Tibial nerve (tissue), 4 donors: ENCODE measurements around the gene MFSD2B. TPM values are rescaled to one million over a fixed set of nuclear protein-coding genes. Genes with fewer than 3 reads are reported as not detected.

ENCODE experiments used
- DNase-seq, 2 donors: peaks; one replicate each; pipeline ENCODE4 v3.0.0-alpha.2; 2019; ENCODE audit warnings: low spot score in 2 of 2
- H3K27ac ChIP-seq, 4 donors: fragments of 200-600 bp; sonication (generic) in 3 of 4; one replicate each; pipeline ENCODE4 v1.5.1; 2017 to 2019; ENCODE audit warnings: mild to moderate bottlenecking in 1 of 4
- H3K27me3 ChIP-seq, 2 donors: fragments of 200-600 bp; sonication (generic) in 1 of 2; one replicate each; pipeline versions ENCODE4 v1.5.1 to v1.6.0; 2017 to 2019
- H3K36me3 ChIP-seq, 3 donors: fragments of 200-600 bp; sonication (generic); one replicate each; pipeline ENCODE4 v1.5.1; 2018 to 2019
- H3K4me1 ChIP-seq, 4 donors: fragments of 200-600 bp; sonication (generic) in 3 of 4; one replicate each; pipeline ENCODE4 v1.5.1; 2017 to 2019
- H3K4me3 ChIP-seq, 4 donors: fragments of 200-600 bp; sonication (generic) in 3 of 4; one replicate each; pipeline ENCODE4 v1.5.1; 2017 to 2019; ENCODE audit warnings: mild to moderate bottlenecking in 1 of 4, moderate library complexity in 1 of 4
- H3K9me3 ChIP-seq, 4 donors: fragments of 200-600 bp; sonication (generic) in 3 of 4; one replicate each; pipeline ENCODE4 v1.5.1; 2017 to 2019
- CTCF ChIP-seq, 5 experiments: fragments of 200-600 bp in 3 of 5; fragments of 450-650 bp in 2 of 5; sonication (generic) in 3 of 5; IDR thresholded peaks; one replicate each; pipeline ENCODE4 v1.5.1; 2016 to 2019; ENCODE audit warnings: antibody characterized with exemption in 5 of 5, mild to moderate bottlenecking in 3 of 5, moderate library complexity in 2 of 5
- EP300 ChIP-seq, 2 donors: sonication (generic); formaldehyde crosslinking; IDR thresholded peaks; one replicate each; pipeline ENCODE4 v1.6.1; 2017; ENCODE audit warnings: antibody characterized with exemption in 2 of 2, mild to moderate bottlenecking in 1 of 2
- POLR2A ChIP-seq, 2 donors: fragments of 450-650 bp; IDR thresholded peaks; one replicate each; pipeline ENCODE4 v1.6.1; 2017; ENCODE audit warnings: antibody characterized with exemption in 2 of 2, mild to moderate bottlenecking in 2 of 2, moderate library complexity in 2 of 2
- WGBS, 2 donors: methylation state at CpG; one replicate each; pipeline ENCODE4 v1.1.5; 2018; 5-methylcytosine and 5-hydroxymethylcytosine counted together
- total RNA-seq, 4 donors: library from RNA; depleted of rRNA; stranded (reverse); fragments of >200 nt; gene quantifications; one replicate each; pipeline ENCODE4 v1.1.0, GENCODE V29; 2016

The MFSD2B gene
- total RNA-seq, 4 donors from 2014 or later = 0.98 to 1.0 TPM; not detected in 2

GRCh38 chr2:24047703-24048033 is 37.8 kb downstream of the MFSD2B start:
- Histone ChIP-seq H3K4me1 (peaks cover 0 to 37% (median 15%) of the 10 kb centered on the region in 4 donors), H3K27me3 (no peaks in the 10 kb centered on the region), H3K9me3 (no peaks in the 10 kb centered on the region), H3K27ac (peak overlapping the region in 2 of 4 donors; percentile 56 to 86), H3K36me3 (no peaks in the 10 kb centered on the region), H3K4me3 (peak overlapping the region in 2 of 4 donors; percentile 84 to 90)
- DNase-seq = no peak
- TF ChIP-seq POLR2A (IDR thresholded peaks at IDR 0.05) (no peak), EP300 (IDR thresholded peaks at IDR 0.05) (no peak), CTCF (IDR thresholded peaks at IDR 0.05) (no peak)
- 42 to 46% methylated on average over 8 of the region's 8 CpGs for WGBS, 2 donors

GRCh38 chr2:24048769-24049484 is 39.0 kb downstream of the MFSD2B start:
- peak overlapping the region in 1 of 4 donors; percentile 70 for H3K27ac ChIP-seq
- H3K4me1 ChIP-seq = peaks cover 0 to 37% (median 15%) of the 10 kb centered on the region in 4 donors
- H3K36me3 ChIP-seq = no peaks in the 10 kb centered on the region
- peak overlapping the region; percentile 73 to 90 (median 78) for H3K4me3 ChIP-seq
- no peak for DNase-seq
- H3K27me3 ChIP-seq = no peaks in the 10 kb centered on the region
- WGBS, 2 donors = 18 to 28% methylated on average over 23 of the region's 23 CpGs
- no peak for TF ChIP-seq EP300 (IDR thresholded peaks at IDR 0.05)
- no peak for TF ChIP-seq CTCF (IDR thresholded peaks at IDR 0.05)
- TF ChIP-seq POLR2A (IDR thresholded peaks at IDR 0.05) = no peak
- no peaks in the 10 kb centered on the region for H3K9me3 ChIP-seq

GRCh38 chr2:24049485-24050021 is 39.7 kb downstream of the MFSD2B start, which contains the start of gene FKBP1B:
Gene FKBP1B, plus strand, starts transcription at chr2:24049741. Its CDS starts 109 bp downstream, at chr2:24049850.
- H3K9me3 ChIP-seq = no peaks in the 10 kb centered on the region
- 0 to 3% methylated on average over 30 to 37 of the region's 52 CpGs for WGBS, 2 donors
- peak within 1 kb of the TSS; percentile 37 to 81 (median 66) for H3K27ac ChIP-seq
- H3K27me3 ChIP-seq = no peaks in the 10 kb centered on the region
- peak in 1 of 2 donors; percentile 59 for TF ChIP-seq POLR2A (IDR thresholded peaks at IDR 0.05)
- no peak for TF ChIP-seq CTCF (IDR thresholded peaks at IDR 0.05)
- DNase-seq = peak; percentile 9 to 21
- peaks cover 0 to 4% (median 0%) of the 10 kb centered on the region in 3 donors for H3K36me3 ChIP-seq
- peak within 1 kb of the TSS; percentile 73 to 90 (median 78) for H3K4me3 ChIP-seq
- H3K4me1 ChIP-seq = peaks cover 0 to 37% (median 15%) of the 10 kb centered on the region in 4 donors

- WGBS, 2 donors = 6 to 9% methylated on average over 25 to 26 of the region's 47 CpGs
- H3K4me1 ChIP-seq = peaks cover 0 to 37% (median 15%) of the 10 kb centered on the region in 4 donors
- no peaks in the 10 kb centered on the region for H3K27me3 ChIP-seq
- peaks cover 0 to 4% (median 0%) of the 10 kb centered on the region in 3 donors for H3K36me3 ChIP-seq
- no peaks in the 10 kb centered on the region for H3K9me3 ChIP-seq
- peak overlapping the region; percentile 37 to 81 (median 66) for H3K27ac ChIP-seq
- no peak for TF ChIP-seq EP300 (IDR thresholded peaks at IDR 0.05)
- no peak for TF ChIP-seq POLR2A (IDR thresholded peaks at IDR 0.05)
- no peak for TF ChIP-seq CTCF (IDR thresholded peaks at IDR 0.05)
- H3K4me3 ChIP-seq = peak overlapping the region; percentile 73 to 90 (median 78)
- no peak for DNase-seq
Measured at GRCh38 chr2:24050041-24050979, 40.4 kb downstream of the MFSD2B start.
